ENCODE measurements around the gene POLN. TPM values are rescaled to one million over a fixed set of nuclear protein-coding genes. Genes with fewer than 3 reads are reported as not detected.
A peak's percentile ranks its signal among the peaks of the same experiment; 100 is the strongest.

Gene POLN
- total RNA-seq, 3 donors from 2014 or later (not counting 1 experiment from before 2014, with no cell fraction given): 2.6 to 6.9 (median 3.3) TPM

DNA sequence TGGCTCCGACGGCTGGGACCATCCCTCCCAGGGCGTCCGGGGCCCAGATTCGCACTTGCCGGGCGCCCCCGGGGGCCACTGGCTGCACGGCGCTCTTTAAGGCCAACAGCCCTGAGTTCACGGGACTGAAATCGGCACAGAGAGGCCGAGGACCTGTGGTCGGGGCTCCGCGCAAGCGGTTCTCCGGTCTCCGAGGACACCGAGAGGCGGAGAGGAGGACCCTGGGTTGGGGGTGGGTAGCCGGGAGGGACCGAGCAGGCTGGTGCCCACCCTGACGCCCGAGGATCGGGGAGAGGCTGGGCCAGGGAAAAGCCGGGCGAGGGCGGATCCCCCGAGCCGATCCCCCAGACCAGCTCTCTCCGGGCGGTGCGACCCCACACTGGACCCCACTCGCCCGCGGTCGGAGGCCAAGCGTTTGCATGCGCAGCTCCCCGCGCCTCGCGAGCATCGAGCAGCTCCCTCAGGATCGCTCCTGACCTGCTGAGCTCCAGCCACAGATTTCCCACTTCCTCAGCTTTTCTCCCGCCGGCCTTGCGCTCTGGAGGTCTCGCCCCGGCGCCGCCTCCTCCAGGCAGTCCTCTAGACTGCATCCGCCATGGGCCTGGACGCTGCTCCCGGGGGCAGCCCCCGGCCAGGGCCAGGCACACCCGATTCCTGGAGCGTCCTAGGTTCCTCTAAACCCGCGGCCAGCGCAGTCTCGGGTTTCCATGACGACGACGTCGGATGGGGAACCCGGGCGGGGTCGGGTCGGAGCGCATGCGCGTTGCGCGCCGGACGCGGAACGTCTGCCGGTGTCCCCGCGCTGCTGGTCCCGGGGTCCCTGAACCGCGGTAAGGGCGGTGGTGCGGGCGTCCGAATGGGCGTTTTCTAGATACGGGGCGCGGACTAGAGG lies 200.4 kb downstream of the POLN start:
- WGBS (ENCODE audit: insufficient coverage): 1% methylated on average over 94 of the region's 94 CpGs
- Histone ChIP-seq H3K27ac (ENCODE audit: low read length) (no peak overlapping the region), H3K4me1 (ENCODE audit: control insufficient read depth, insufficient read depth, low read length) (peaks cover 18% of the 10 kb centered on the region), H3K9me3 (ENCODE audit: control insufficient read depth, insufficient read depth, low read length) (no peaks in the 10 kb centered on the region), H3K36me3 (ENCODE audit: control insufficient read depth, insufficient read depth, low read length) (no peaks in the 10 kb centered on the region), H3K4me3 (ENCODE audit: low read length) (peak overlapping the region; percentile 54), H3K27me3 (ENCODE audit: control insufficient read depth, insufficient read depth, low read length) (peaks cover 5% of the 10 kb centered on the region)
- TF ChIP-seq CTCF (IDR thresholded peaks at IDR 0.05): no peak
- Mint-ChIP-seq H3K27me3 (ENCODE audit: low read depth in 2 of 2) (peaks cover 31 to 32% of the 10 kb centered on the region in 2 donors), H3K4me3 (peak overlapping the region; percentile 78), H3K4me1 (no peaks in the 10 kb centered on the region), H3K9me3 (no peaks in the 10 kb centered on the region), H3K27ac (peak overlapping the region in 1 of 2 donors; percentile 47), H3K36me3 (no peaks in the 10 kb centered on the region)
- intact Hi-C loops (cut with micrococcal nuclease): no loop called here
- ATAC-seq: peak; percentile 65 to 66 (median 65)
- DNase-seq: peak; percentile 59 to 89

DNA sequence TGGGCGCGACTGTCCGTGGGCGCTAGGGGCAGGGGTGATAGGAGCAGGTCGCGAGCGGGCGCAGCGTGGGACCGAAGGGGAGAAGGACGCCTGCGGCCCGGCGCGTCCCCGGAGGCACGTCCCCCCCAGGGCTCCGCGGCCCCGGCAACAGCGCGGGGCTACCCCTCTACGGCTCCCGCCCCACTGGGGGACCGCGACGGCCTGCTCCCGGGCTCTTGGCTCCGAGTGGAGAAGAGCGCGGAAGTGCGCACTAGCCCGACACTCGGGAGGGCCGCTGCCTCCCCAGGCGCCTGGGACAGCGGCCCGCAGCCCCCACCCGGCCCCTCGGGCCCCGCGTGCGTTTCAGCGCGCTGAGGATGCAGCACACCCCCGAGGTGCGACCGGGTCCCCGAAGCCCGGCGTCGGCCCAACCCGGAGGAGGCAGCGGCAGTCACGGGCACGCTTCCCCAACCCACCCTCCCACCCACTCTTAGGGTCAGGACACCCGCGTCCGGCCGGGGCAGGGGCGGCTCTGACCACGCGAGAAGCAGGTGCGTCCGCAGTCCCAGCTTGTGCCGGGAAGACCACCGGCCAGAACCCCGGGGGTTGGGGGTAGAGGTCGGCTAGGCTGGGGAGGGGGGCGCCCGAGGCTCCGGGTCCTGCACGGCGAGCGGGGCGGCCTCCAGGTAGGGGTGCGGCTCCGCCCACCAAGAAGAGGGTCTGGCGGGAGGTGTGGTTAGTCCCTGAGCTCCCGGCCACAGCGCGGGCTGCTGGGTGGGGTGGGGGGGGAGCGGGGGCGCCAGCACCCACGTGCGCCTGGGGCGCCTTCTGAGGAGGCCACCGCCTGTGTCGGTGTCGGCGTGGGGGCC lies 201.3 kb downstream of the POLN start:
- intact Hi-C loops (cut with micrococcal nuclease): no loop called here
- no peak overlapping the region for H3K27ac Mint-ChIP-seq

GRCh38 chr4:2036866-2037265 lies 205.1 kb downstream of the POLN start:
- Histone ChIP-seq H3K4me3 (ENCODE audit: low read length) (no peak overlapping the region), H3K27ac (ENCODE audit: low read length) (no peak overlapping the region), H3K9me3 (ENCODE audit: control insufficient read depth, insufficient read depth, low read length) (no peaks in the 10 kb centered on the region), H3K4me1 (ENCODE audit: control insufficient read depth, insufficient read depth, low read length) (peaks cover 12% of the 10 kb centered on the region), H3K27me3 (ENCODE audit: control insufficient read depth, insufficient read depth, low read length) (peaks cover 5% of the 10 kb centered on the region), H3K36me3 (ENCODE audit: control insufficient read depth, insufficient read depth, low read length) (no peaks in the 10 kb centered on the region)
- Mint-ChIP-seq H3K36me3 (no peaks in the 10 kb centered on the region), H3K9me3 (no peaks in the 10 kb centered on the region), H3K27me3 (ENCODE audit: low read depth in 2 of 2) (peaks cover 37 to 41% of the 10 kb centered on the region in 2 donors), H3K4me1 (no peaks in the 10 kb centered on the region), H3K4me3 (no peak overlapping the region), H3K27ac (no peak overlapping the region)
- no peak for ATAC-seq
- intact Hi-C loops (cut with micrococcal nuclease): loop anchor here (5.0 kb wide), 1 partner anchor 285 kb away; no protein-coding TSS in a partner anchor
- WGBS (ENCODE audit: insufficient coverage): 62% methylated on average over 7 of the region's 7 CpGs
- DNase-seq: no peak
- TF ChIP-seq CTCF (IDR thresholded peaks at IDR 0.05): no peak

More for the DNA sequence above, 201.3 kb downstream of the POLN start:
- Histone ChIP-seq H3K36me3 (ENCODE audit: control insufficient read depth, insufficient read depth, low read length) (no peaks in the 10 kb centered on the region), H3K4me3 (ENCODE audit: low read length) (no peak overlapping the region), H3K27ac (ENCODE audit: low read length) (no peak overlapping the region), H3K9me3 (ENCODE audit: control insufficient read depth, insufficient read depth, low read length) (no peaks in the 10 kb centered on the region), H3K4me1 (ENCODE audit: control insufficient read depth, insufficient read depth, low read length) (peaks cover 18% of the 10 kb centered on the region), H3K27me3 (ENCODE audit: control insufficient read depth, insufficient read depth, low read length) (peaks cover 5% of the 10 kb centered on the region)
- Mint-ChIP-seq H3K27me3 (ENCODE audit: low read depth in 2 of 2) (peaks cover 31 to 35% of the 10 kb centered on the region in 2 donors), H3K36me3 (no peaks in the 10 kb centered on the region), H3K4me3 (peak overlapping the region; percentile 85), H3K9me3 (no peaks in the 10 kb centered on the region), H3K4me1 (no peaks in the 10 kb centered on the region)
- WGBS (ENCODE audit: insufficient coverage): 6% methylated on average over 86 of the region's 91 CpGs
- TF ChIP-seq CTCF (IDR thresholded peaks at IDR 0.05): no peak
- DNase-seq: peak in 1 of 2 donors; percentile 19
- no peak for ATAC-seq

Measured in natural killer cell (primary cell).